ENCODE results near the gene PCGF1.

- no peak for TF ChIP-seq CTCF (IDR thresholded peaks at IDR 0.05)
- no peak for TF ChIP-seq POLR2A (IDR thresholded peaks at IDR 0.05)
These were observed 49.4 kb upstream of the PCGF1 start for GRCh38 chr2:74556831-74557370.

All from esophagus squamous epithelium (tissue), 4 donors.